PFSK-1 (cell line): ENCODE measurements around the gene CDK7.

ENCODE experiments used
- REST ChIP-seq, 2 experiments: IDR thresholded peaks; 2 replicates each; pipeline versions ENCODE4 v1.6.1 to v1.8.0; 2011 to 2012; ENCODE audit warnings: low read depth in 2 of 2, low read length in 2 of 2, control low read depth in 1 of 2, inconsistent platforms in 1 of 2, mild to moderate bottlenecking in 1 of 2, moderate library complexity in 1 of 2; ENCODE audit not compliant: insufficient read depth in 1 of 2
- SIN3A ChIP-seq: IDR thresholded peaks from 2 replicates; pipeline ENCODE4 v1.6.1; 2012; ENCODE audit warnings: mild to moderate bottlenecking, low read length, moderate library complexity, borderline replicate concordance; ENCODE audit not compliant: insufficient read depth

GRCh38 chr5:69217548-69218526 lies 16.8 kb upstream of the CDK7 start:
- TF ChIP-seq REST (IDR thresholded peaks at IDR 0.05; ENCODE audit: insufficient read depth in 1 of 2, low read depth in 2 of 2, low read length in 2 of 2): no peak
- TF ChIP-seq SIN3A: 0 out of 2 replicates have a peak, but pooled peaks have one; percentile 20
